ENCODE results near the gene NNT.

GRCh38 chr5:43565043-43565442 is 37.9 kb upstream of the NNT start:
- TF ChIP-seq SIN3A (IDR thresholded peaks at IDR 0.05; ENCODE audit: borderline replicate concordance, insufficient read depth, low read length) (no peak), TAF1 (IDR thresholded peaks at IDR 0.05; ENCODE audit: borderline replicate concordance, insufficient read depth, low read length) (no peak)

Data from PFSK-1 (cell line).